Testis (tissue), 3 donors: ENCODE data around the gene UBE2G1. TPM values are rescaled to one million over a fixed set of nuclear protein-coding genes. Genes with fewer than 3 reads are reported as not detected.

Experiments
- DNase-seq: peaks from one replicate; pipeline ENCODE4 v3.0.0-alpha.2; 2019
- H3K27ac ChIP-seq, 2 donors: fragments of 200-600 bp; sonication (generic); one replicate each; pipeline ENCODE4 v1.5.1; 2019
- H3K27me3 ChIP-seq: fragments of 200-600 bp; sonication (generic); one replicate; pipeline ENCODE4 v1.5.1; 2019
- H3K36me3 ChIP-seq: fragments of 200-600 bp; sonication (generic); one replicate; pipeline ENCODE4 v1.5.1; 2017; ENCODE audit warnings: low read depth; ENCODE audit errors: missing control alignments
- H3K4me1 ChIP-seq: fragments of 200-600 bp; sonication (generic); one replicate; pipeline ENCODE4 v1.5.1; 2019
- H3K4me3 ChIP-seq, 2 donors: fragments of 200-600 bp; sonication (generic); one replicate each; pipeline ENCODE4 v1.5.1; 2017 to 2019
- H3K9me3 ChIP-seq: fragments of 200-600 bp; sonication (generic); one replicate; pipeline ENCODE4 v1.5.1; 2017
- CTCF ChIP-seq, 3 experiments: fragments of 450-650 bp in 2 of 3; fragments of 200-600 bp in 1 of 3; sonication (generic) in 1 of 3; IDR thresholded peaks; one replicate each; pipeline ENCODE4 v1.5.1; 2016 to 2019; ENCODE audit warnings: antibody characterized with exemption in 3 of 3, mild to moderate bottlenecking in 2 of 3, moderate library complexity in 1 of 3
- POLR2A ChIP-seq: fragments of 450-650 bp; IDR thresholded peaks from one replicate; pipeline ENCODE4 v1.6.1; 2017; ENCODE audit warnings: antibody characterized with exemption, mild to moderate bottlenecking, moderate library complexity
- WGBS, 2 donors: methylation state at CpG; one replicate each; pipeline ENCODE4 v1.1.5; 2018; 5-methylcytosine and 5-hydroxymethylcytosine counted together
- intact Hi-C: fragments of 100-400 bp; cut with DNase I; formaldehyde crosslinking; loops from one replicate; pipeline ENCODE4 v1.15.1; 2023; ENCODE audit warnings: low total_unique reads
- polyA plus RNA-seq: library from polyadenylated mRNA; stranded (reverse); fragments of 350-450 nt; fragmentation: Illumina TruSeq; extraction: RNeasy Lipid Tissue Mini Kit (QIAGEN cat#74804); gene quantifications from one replicate; pipeline ENCODE4 v1.2.3, GENCODE V29; 2014; ENCODE audit warnings: low read depth, low replicate concordance; ENCODE audit not compliant: insufficient read depth
- total RNA-seq, 2 donors: library from RNA; depleted of rRNA; stranded (reverse); fragments of >200 nt; gene quantifications; one replicate each; pipeline ENCODE4 v1.2.3, GENCODE V29; 2016

UBE2G1 gene
- total and polyA plus RNA-seq, 3 donors from 2014 or later, result 50.1 to 66.1 (median 60.7) TPM

- TF ChIP-seq CTCF (IDR thresholded peaks at IDR 0.05), result no peak
- TF ChIP-seq POLR2A, result no peak
- H3K4me3 ChIP-seq, result no peak overlapping the region
- no peaks in the 10 kb centered on the region for H3K27me3 ChIP-seq
- 93 to 97% methylated on average over 5 of the region's 5 CpGs for WGBS, 2 donors
- H3K4me1 ChIP-seq, result no peaks in the 10 kb centered on the region
- no peaks in the 10 kb centered on the region for H3K9me3 ChIP-seq
- H3K36me3 ChIP-seq, result no peaks in the 10 kb centered on the region
- intact Hi-C loops, result no loop called here
- no peak for DNase-seq
- no peak overlapping the region for H3K27ac ChIP-seq
Measured at GRCh38 chr17:4276514-4276913, 90.0 kb downstream of the UBE2G1 start.

GRCh38 chr17:4272972-4273368 is 93.5 kb downstream of the UBE2G1 start:
- no peaks in the 10 kb centered on the region for H3K36me3 ChIP-seq
- WGBS, 2 donors, result 87 to 91% methylated on average over 4 of the region's 4 CpGs
- intact Hi-C loops, result no loop called here
- no peak overlapping the region for H3K4me3 ChIP-seq
- H3K4me1 ChIP-seq, result no peaks in the 10 kb centered on the region
- H3K9me3 ChIP-seq, result no peaks in the 10 kb centered on the region
- no peak for DNase-seq
- no peak overlapping the region for H3K27ac ChIP-seq
- H3K27me3 ChIP-seq, result no peaks in the 10 kb centered on the region
- TF ChIP-seq POLR2A, result no peak
- TF ChIP-seq CTCF (IDR thresholded peaks at IDR 0.05), result no peak

- no peak for TF ChIP-seq POLR2A
- TF ChIP-seq CTCF (IDR thresholded peaks at IDR 0.05), result no peak
- Histone ChIP-seq H3K4me1 (no peaks in the 10 kb centered on the region), H3K4me3 (no peak overlapping the region), H3K27me3 (no peaks in the 10 kb centered on the region), H3K9me3 (no peaks in the 10 kb centered on the region), H3K36me3 (no peaks in the 10 kb centered on the region), H3K27ac (no peak overlapping the region)
- 78 to 89% methylated on average over 6 of the region's 6 CpGs for WGBS, 2 donors
- intact Hi-C loops, result no loop called here
- no peak for DNase-seq
Measured at GRCh38 chr17:4272213-4272971, 94.1 kb downstream of the UBE2G1 start.

GRCh38 chr17:4270736-4271135 is 95.7 kb downstream of the UBE2G1 start:
- 44 to 46% methylated on average over 3 of the region's 3 CpGs for WGBS, 2 donors
- Histone ChIP-seq H3K27ac (no peak overlapping the region), H3K4me3 (no peak overlapping the region), H3K4me1 (no peaks in the 10 kb centered on the region), H3K36me3 (no peaks in the 10 kb centered on the region), H3K9me3 (no peaks in the 10 kb centered on the region), H3K27me3 (no peaks in the 10 kb centered on the region)
- no peak for DNase-seq
- TF ChIP-seq POLR2A (no peak), CTCF (IDR thresholded peaks at IDR 0.05) (no peak)
- intact Hi-C loops, result no loop called here

- no peak for DNase-seq
- TF ChIP-seq POLR2A, result no peak
- TF ChIP-seq CTCF (IDR thresholded peaks at IDR 0.05), result no peak
- Histone ChIP-seq H3K9me3 (no peaks in the 10 kb centered on the region), H3K27me3 (no peaks in the 10 kb centered on the region), H3K36me3 (no peaks in the 10 kb centered on the region), H3K27ac (no peak overlapping the region), H3K4me1 (no peaks in the 10 kb centered on the region), H3K4me3 (no peak overlapping the region)
- intact Hi-C loops, result no loop called here
- 92 to 94% methylated on average over 4 of the region's 4 CpGs for WGBS, 2 donors
Measured at GRCh38 chr17:4269915-4270314, 96.6 kb downstream of the UBE2G1 start.
